Body of pancreas (tissue), 4 donors: Measurements from ENCODE around the gene TLNRD1. TPM values are rescaled to one million over a fixed set of nuclear protein-coding genes. Genes with fewer than 3 reads are reported as not detected.
A peak's percentile ranks its signal among the peaks of the same experiment; 100 is the strongest.

Source experiments
- ATAC-seq: fragments of 150-250 bp; one replicate; pipeline ENCODE4 v1.9.1; 2016
- DNase-seq, 4 donors: peaks; one replicate each; pipeline ENCODE4 v3.0.0-alpha.2; 2019
- H3K27ac ChIP-seq, 4 donors: fragments of 200-600 bp; sonication (generic); 1 replicate in 3 of 4; 2 replicates in 1 of 4; pipeline versions ENCODE4 v1.5.1 to v1.6.1; 2016 to 2019; ENCODE audit warnings: mild to moderate bottlenecking in 1 of 4, mixed read lengths in 1 of 4, moderate library complexity in 1 of 4
- H3K27me3 ChIP-seq, 2 donors: fragments of 200-600 bp; sonication (generic); one replicate each; pipeline ENCODE4 v1.6.0; 2016; ENCODE audit warnings: mild to moderate bottlenecking in 1 of 2
- H3K36me3 ChIP-seq, 2 donors: fragments of 200-600 bp; sonication (generic); replicated peaks in 1 of 2; 2 replicates each; pipeline ENCODE4 v1.5.1; 2016; ENCODE audit warnings: low read depth in 2 of 2; ENCODE audit not compliant: insufficient read depth in 1 of 2
- H3K4me1 ChIP-seq: fragments of 200-600 bp; sonication (generic); one replicate; pipeline ENCODE4 v1.6.0; 2016
- H3K4me3 ChIP-seq, 2 donors: fragments of 200-600 bp; sonication (generic); 1 replicate in 1 of 2; 2 replicates in 1 of 2; pipeline ENCODE4 v1.5.1; 2016 to 2019
- H3K9me3 ChIP-seq, 3 donors: fragments of 200-600 bp; sonication (generic); 1 replicate in 2 of 3; 2 replicates in 1 of 3; pipeline ENCODE4 v1.5.1; 2016
- POLR2A ChIP-seq, 3 donors: fragments of 450-650 bp; IDR thresholded peaks; one replicate each; pipeline ENCODE4 v1.6.1; 2016; ENCODE audit warnings: antibody characterized with exemption in 3 of 3, mild to moderate bottlenecking in 2 of 3
- WGBS, 2 donors: methylation state at CpG; one replicate each; pipeline ENCODE4 v1.1.5; 2017; 5-methylcytosine and 5-hydroxymethylcytosine counted together
- intact Hi-C: fragments of 100-400 bp; cut with DNase I; formaldehyde crosslinking; loops from one replicate; pipeline ENCODE4 v1.15.1; 2023
- total RNA-seq, 2 donors: library from RNA; depleted of rRNA; stranded (reverse); fragments of >200 nt; gene quantifications; one replicate each; pipeline ENCODE4 v1.1.0, GENCODE V29; 2016
- TF ChIP-seq, protein P1 (sequence below), 7 experiments: fragments of 450-650 bp in 4 of 7; fragments of 200-600 bp in 3 of 7; sonication (generic) in 3 of 7; IDR thresholded peaks; one replicate each; pipeline ENCODE4 v1.5.1; 2016 to 2019; ENCODE audit warnings: antibody characterized with exemption in 7 of 7

Gene TLNRD1
- total RNA-seq, 2 donors from 2014 or later = 22.6 to 44.8 TPM

GRCh38 chr15:81013396-81013929 lies 12.7 kb downstream of the TLNRD1 start:
- no peaks in the 10 kb centered on the region for H3K27me3 ChIP-seq
- no peak for TF ChIP-seq POLR2A (IDR thresholded peaks at IDR 0.05)
- TF ChIP-seq, protein P1, sequence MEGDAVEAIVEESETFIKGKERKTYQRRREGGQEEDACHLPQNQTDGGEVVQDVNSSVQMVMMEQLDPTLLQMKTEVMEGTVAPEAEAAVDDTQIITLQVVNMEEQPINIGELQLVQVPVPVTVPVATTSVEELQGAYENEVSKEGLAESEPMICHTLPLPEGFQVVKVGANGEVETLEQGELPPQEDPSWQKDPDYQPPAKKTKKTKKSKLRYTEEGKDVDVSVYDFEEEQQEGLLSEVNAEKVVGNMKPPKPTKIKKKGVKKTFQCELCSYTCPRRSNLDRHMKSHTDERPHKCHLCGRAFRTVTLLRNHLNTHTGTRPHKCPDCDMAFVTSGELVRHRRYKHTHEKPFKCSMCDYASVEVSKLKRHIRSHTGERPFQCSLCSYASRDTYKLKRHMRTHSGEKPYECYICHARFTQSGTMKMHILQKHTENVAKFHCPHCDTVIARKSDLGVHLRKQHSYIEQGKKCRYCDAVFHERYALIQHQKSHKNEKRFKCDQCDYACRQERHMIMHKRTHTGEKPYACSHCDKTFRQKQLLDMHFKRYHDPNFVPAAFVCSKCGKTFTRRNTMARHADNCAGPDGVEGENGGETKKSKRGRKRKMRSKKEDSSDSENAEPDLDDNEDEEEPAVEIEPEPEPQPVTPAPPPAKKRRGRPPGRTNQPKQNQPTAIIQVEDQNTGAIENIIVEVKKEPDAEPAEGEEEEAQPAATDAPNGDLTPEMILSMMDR (IDR thresholded peaks at IDR 0.05) = no peak
- no peak for ATAC-seq

DNA sequence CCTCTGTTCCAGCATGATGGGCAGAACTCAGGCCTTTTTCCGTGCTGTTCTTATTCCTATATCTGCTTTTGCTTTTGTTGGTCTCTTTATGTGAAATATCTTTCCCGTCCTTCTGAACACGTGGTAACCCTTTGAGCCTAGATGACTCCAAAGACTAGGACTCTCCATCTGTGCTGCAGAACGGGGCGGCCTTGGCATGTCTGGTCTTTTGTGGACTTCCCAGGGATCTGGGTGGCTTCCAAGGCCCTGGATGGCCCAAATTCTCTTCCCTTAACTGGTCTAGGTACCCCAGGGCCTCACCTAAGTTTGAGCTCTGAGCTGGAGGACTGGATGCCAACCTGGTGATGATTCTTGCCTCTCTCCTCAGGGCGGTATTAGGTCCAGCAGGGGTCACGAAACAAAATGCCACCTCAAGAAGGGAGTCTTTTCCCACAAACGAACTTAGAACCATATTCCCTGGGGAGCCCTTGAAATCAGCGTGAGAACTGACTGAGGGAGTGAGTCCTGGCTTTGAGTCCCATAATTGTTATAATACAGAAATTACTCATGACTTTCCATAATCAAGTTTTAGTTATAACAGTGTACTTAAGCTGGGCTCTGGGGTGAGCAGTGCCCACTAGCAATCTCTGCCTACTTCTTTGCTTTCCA lies 13.8 kb downstream of the TLNRD1 start:
- DNase-seq (no peak), ATAC-seq (no peak)
- intact Hi-C loops = no loop called here
- H3K27me3 ChIP-seq = no peaks in the 10 kb centered on the region
- H3K4me1 ChIP-seq = peaks cover 9% of the 10 kb centered on the region
- WGBS, 2 donors = 86 to 93% methylated on average over 9 of the region's 9 CpGs
- H3K27ac ChIP-seq = no peak overlapping the region
- H3K9me3 ChIP-seq = no peaks in the 10 kb centered on the region
- no peak overlapping the region for H3K4me3 ChIP-seq
- no peaks in the 10 kb centered on the region for H3K36me3 ChIP-seq
- no peak for TF ChIP-seq POLR2A (IDR thresholded peaks at IDR 0.05)
- TF ChIP-seq, protein P1 (IDR thresholded peaks at IDR 0.05) = no peak

More at GRCh38 chr15:81013396-81013929, 12.7 kb downstream of the TLNRD1 start:
- intact Hi-C loops = no loop called here
- Histone ChIP-seq H3K4me1 (peaks cover 16% of the 10 kb centered on the region), H3K9me3 (no peaks in the 10 kb centered on the region), H3K27ac (no peak overlapping the region), H3K36me3 (no peaks in the 10 kb centered on the region), H3K4me3 (no peak overlapping the region)
- WGBS, 2 donors = 66 to 77% methylated on average over 4 of the region's 4 CpGs
- no peak for DNase-seq

GRCh38 chr15:81015621-81016488 lies 15.1 kb downstream of the TLNRD1 start:
- DNase-seq (peak in 1 of 4 donors; percentile 32), ATAC-seq (no peak)
- H3K4me1 ChIP-seq = peaks cover 9% of the 10 kb centered on the region
- H3K27me3 ChIP-seq = no peaks in the 10 kb centered on the region
- no peak overlapping the region for H3K27ac ChIP-seq
- 67 to 70% methylated on average over 8 of the region's 8 CpGs for WGBS, 2 donors
- H3K4me3 ChIP-seq = no peak overlapping the region
- TF ChIP-seq POLR2A (IDR thresholded peaks at IDR 0.05) = no peak
- TF ChIP-seq, protein P1 (IDR thresholded peaks at IDR 0.05) = no peak
- H3K9me3 ChIP-seq = no peaks in the 10 kb centered on the region
- intact Hi-C loops = no loop called here
- H3K36me3 ChIP-seq = no peaks in the 10 kb centered on the region

- no peaks in the 10 kb centered on the region for H3K27me3 ChIP-seq
- H3K4me1 ChIP-seq = peaks cover 9% of the 10 kb centered on the region
- no peaks in the 10 kb centered on the region for H3K36me3 ChIP-seq
- no peak for TF ChIP-seq POLR2A (IDR thresholded peaks at IDR 0.05)
- TF ChIP-seq, protein P1 (IDR thresholded peaks at IDR 0.05) = no peak
- H3K27ac ChIP-seq = no peak overlapping the region
- no peaks in the 10 kb centered on the region for H3K9me3 ChIP-seq
- DNase-seq (no peak), ATAC-seq (no peak)
- no peak overlapping the region for H3K4me3 ChIP-seq
- WGBS, 2 donors = 44 to 49% methylated on average over 1 of the region's 1 CpG
- intact Hi-C loops = no loop called here
These were observed 15.9 kb downstream of the TLNRD1 start for GRCh38 chr15:81016489-81017068.
